Activated naive CD8-positive, alpha-beta T cell treated with anti-CD3 and anti-CD28 coated beads for 36 hours (primary cell): ENCODE data around the gene ZNRD2. TPM values are rescaled to one million over a fixed set of nuclear protein-coding genes. Genes with fewer than 3 reads are reported as not detected.

ENCODE experiments used
- DNase-seq: peaks from one replicate; pipeline ENCODE4 v3.0.0; 2021
- H3K27ac Mint-ChIP-seq: one replicate; pipeline ENCODE4 v1.8.0; 2022; ENCODE audit warnings: mild to moderate bottlenecking, moderate library complexity, mixed read lengths
- H3K27me3 Mint-ChIP-seq: one replicate; pipeline ENCODE4 v1.8.0; 2022; ENCODE audit warnings: mild to moderate bottlenecking, mixed read lengths
- H3K36me3 Mint-ChIP-seq: one replicate; pipeline ENCODE4 v1.8.0; 2021; ENCODE audit warnings: mild to moderate bottlenecking, mixed read lengths
- H3K4me1 Mint-ChIP-seq: one replicate; pipeline ENCODE4 v1.8.0; 2021; ENCODE audit warnings: mixed read lengths
- H3K4me3 Mint-ChIP-seq: one replicate; pipeline ENCODE4 v1.8.0; 2022; ENCODE audit warnings: mild to moderate bottlenecking, moderate library complexity, mixed read lengths
- H3K9me3 Mint-ChIP-seq: one replicate; pipeline ENCODE4 v1.8.0; 2022; ENCODE audit warnings: mixed read lengths
- total RNA-seq, 2 experiments: library from RNA; stranded (reverse); gene quantifications; one replicate each; pipeline ENCODE4 v1.2.3, GENCODE V29; 2021

ZNRD2 gene
- total RNA-seq, 2 experiments from 2014 or later = 59.1 to 63.3 TPM

- Mint-ChIP-seq H3K9me3 (no peaks in the 10 kb centered on the region), H3K4me1 (peaks cover 19% of the 10 kb centered on the region), H3K27ac (peak overlapping the region; percentile 42), H3K27me3 (no peaks in the 10 kb centered on the region), H3K4me3 (no peak overlapping the region), H3K36me3 (peaks cover 16% of the 10 kb centered on the region)
- no peak for DNase-seq
Observed at GRCh38 chr11:65621460-65621859, 51.2 kb downstream of the ZNRD2 start.

Other genes with a start within 250 kb of the ZNRD2 start
- 10 to 100 TPM; 50.5 to 54.9 TPM for gene DPF2, start 236.6 kb upstream of the ZNRD2 start, total RNA-seq
- under 1 TPM; 0.49 to 0.54 TPM for gene TIGD3, start 215.7 kb upstream of the ZNRD2 start, total RNA-seq
- gene SLC25A45, start 187.8 kb upstream of the ZNRD2 start, total RNA-seq = 10 to 100 TPM; 15.4 to 15.7 TPM
- gene FRMD8, start 183.8 kb upstream of the ZNRD2 start, total RNA-seq = 10 to 100 TPM; 33.1 to 36.3 TPM
- gene NEAT1, start 147.7 kb upstream of the ZNRD2 start, total RNA-seq = 100 to 1,000 TPM; 136 to 155 TPM
- 1,000 to 10,000 TPM; 2,463 to 2,829 TPM for gene MALAT1, start 71.4 kb upstream of the ZNRD2 start, total RNA-seq
- gene SCYL1, start 45.4 kb upstream of the ZNRD2 start, total RNA-seq = 10 to 100 TPM; 70.5 to 80.3 TPM
- gene LTBP3, start 12.1 kb upstream of the ZNRD2 start, total RNA-seq = 10 to 100 TPM; 35.5 to 36.0 TPM
- gene FAM89B, start 2.1 kb downstream of the ZNRD2 start, total RNA-seq = 10 to 100 TPM; 13.6 to 15.0 TPM
- gene EHBP1L1, start 5.6 kb downstream of the ZNRD2 start, total RNA-seq = 10 to 100 TPM; 55.7 to 60.0 TPM
- under 1 TPM; 0.37 to 0.62 TPM for gene KCNK7, start 25.3 kb downstream of the ZNRD2 start, total RNA-seq
- gene MAP3K11, start 43.7 kb downstream of the ZNRD2 start, total RNA-seq = 10 to 100 TPM; 51.2 to 54.8 TPM
- 10 to 100 TPM; 40.9 to 42.6 TPM for gene PCNX3, start 45.3 kb downstream of the ZNRD2 start, total RNA-seq
- 100 to 1,000 TPM; 123 to 127 TPM for gene SIPA1, start 67.6 kb downstream of the ZNRD2 start, total RNA-seq
- gene RELA, start 92.4 kb downstream of the ZNRD2 start, total RNA-seq = 10 to 100 TPM; 69.6 to 71.6 TPM
- 10 to 100 TPM; 65.0 to 65.4 TPM for gene KAT5, start 141.8 kb downstream of the ZNRD2 start, total RNA-seq
- 100 to 1,000 TPM; 104 to 108 TPM for gene RNASEH2C, start 150.3 kb downstream of the ZNRD2 start, total RNA-seq
- gene AP5B1, start 210.5 kb downstream of the ZNRD2 start, total RNA-seq = 10 to 100 TPM; 20.4 to 20.6 TPM
- gene OVOL1, start 216.6 kb downstream of the ZNRD2 start, total RNA-seq = under 1 TPM; 0.42 to 0.45 TPM